HG03520 (cell line): ENCODE results near the gene IL4I1.

Experiments used
- ATAC-seq: cut with Tn5 transposase; IDR thresholded peaks from one replicate; pipeline ENCODE4 v1.9.1; 2021; ENCODE audit warnings: mild to moderate bottlenecking, moderate library complexity; ENCODE audit not compliant: unreplicated experiment

IL4I1 gene

GRCh38 chr19:49895566-49896297 lies 955 bp downstream of the IL4I1 start:
- ATAC-seq, result no peak

- no peak for ATAC-seq
Measured at GRCh38 chr19:49894879-49895565, 1.7 kb downstream of the IL4I1 start.

- no peak for ATAC-seq
Measured at GRCh38 chr19:49894011-49894664, 2.5 kb downstream of the IL4I1 start.

- ATAC-seq, result no peak
Measured at GRCh38 chr19:49892716-49893115, 4.0 kb downstream of the IL4I1 start.

- ATAC-seq, result no peak
Measured at GRCh38 chr19:49891393-49891792, 5.3 kb downstream of the IL4I1 start.

GRCh38 chr19:49890349-49891311 lies 6.1 kb downstream of the IL4I1 start:
- no peak for ATAC-seq

- no peak for ATAC-seq
Measured at GRCh38 chr19:49889687-49890348, 6.9 kb downstream of the IL4I1 start.

- no peak for ATAC-seq
Measured at GRCh38 chr19:49889038-49889686, 7.5 kb downstream of the IL4I1 start.

GRCh38 chr19:49888510-49888824 lies 8.2 kb downstream of the IL4I1 start:
- no peak for ATAC-seq

GRCh38 chr19:49887665-49888509 lies 8.8 kb downstream of the IL4I1 start:
- no peak for ATAC-seq

- no peak for ATAC-seq
Measured at GRCh38 chr19:49887037-49887664, 9.5 kb downstream of the IL4I1 start.

- no peak for ATAC-seq
Measured at GRCh38 chr19:49884760-49885159, 11.9 kb downstream of the IL4I1 start.

GRCh38 chr19:49884109-49884508 lies 12.6 kb downstream of the IL4I1 start:
- ATAC-seq, result no peak

- ATAC-seq, result no peak
Measured at GRCh38 chr19:49883094-49883493, 13.6 kb downstream of the IL4I1 start.

- ATAC-seq, result no peak
Measured at GRCh38 chr19:49882643-49883042, 14.0 kb downstream of the IL4I1 start.

GRCh38 chr19:49881672-49882394 lies 14.9 kb downstream of the IL4I1 start:
- no peak for ATAC-seq

- no peak for ATAC-seq
Measured at GRCh38 chr19:49881186-49881585, 15.5 kb downstream of the IL4I1 start.
